Lower leg skin (tissue), 3 donors: ENCODE results near the gene TSPOAP1.

Experiments
- POLR2A ChIP-seq, 2 donors: fragments of 450-650 bp; IDR thresholded peaks; one replicate each; pipeline ENCODE4 v1.6.1; 2016 to 2017; ENCODE audit warnings: antibody characterized with exemption in 2 of 2, mild to moderate bottlenecking in 1 of 2, moderate library complexity in 1 of 2
- TF ChIP-seq, protein P1 (sequence below), 3 donors: fragments of 450-650 bp; IDR thresholded peaks; one replicate each; pipeline ENCODE4 v1.5.1; 2016; ENCODE audit warnings: antibody characterized with exemption in 3 of 3, mild to moderate bottlenecking in 3 of 3, moderate library complexity in 2 of 3

DNA sequence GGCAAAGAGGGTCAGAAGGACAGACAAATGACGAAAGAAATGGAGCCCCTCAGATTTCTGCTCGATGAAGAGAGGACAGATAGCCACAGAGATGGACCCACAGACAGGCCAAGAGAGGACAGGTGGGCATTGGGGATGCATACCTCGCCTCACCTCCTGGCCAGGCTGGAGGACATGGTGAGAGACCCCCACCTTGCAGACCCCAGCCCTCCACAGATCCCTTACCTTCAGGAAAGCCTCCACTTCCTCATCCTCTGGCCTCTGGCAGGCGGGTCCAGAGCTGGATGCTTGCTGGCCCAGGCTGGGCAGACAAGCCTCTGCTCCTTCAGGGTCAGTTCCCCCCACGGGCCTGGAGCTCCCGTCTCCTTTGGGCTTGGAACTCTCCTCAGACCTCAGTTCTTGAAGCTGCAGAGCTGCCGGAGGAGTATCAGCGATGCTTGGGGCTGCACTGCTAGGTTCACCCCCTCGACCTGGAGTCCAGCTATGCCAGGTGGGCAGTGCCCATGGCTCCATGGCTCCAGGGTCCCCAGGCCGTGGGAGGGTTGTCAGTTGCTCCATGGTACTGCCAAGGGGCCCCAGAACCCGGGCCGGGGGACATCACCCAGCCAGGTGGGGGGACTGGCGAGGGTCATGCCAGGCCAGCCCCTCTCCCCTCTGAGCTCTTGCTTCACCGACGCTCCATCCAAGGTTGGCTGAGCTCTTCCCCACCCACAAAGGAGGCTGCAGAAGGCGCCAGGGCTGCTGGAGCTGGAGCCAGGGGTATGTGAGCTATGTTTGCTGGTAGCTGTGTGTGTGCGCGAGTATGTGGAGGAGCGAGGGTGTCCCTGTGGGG is 1.0 kb downstream of the TSPOAP1 start:
- TF ChIP-seq, protein P1, sequence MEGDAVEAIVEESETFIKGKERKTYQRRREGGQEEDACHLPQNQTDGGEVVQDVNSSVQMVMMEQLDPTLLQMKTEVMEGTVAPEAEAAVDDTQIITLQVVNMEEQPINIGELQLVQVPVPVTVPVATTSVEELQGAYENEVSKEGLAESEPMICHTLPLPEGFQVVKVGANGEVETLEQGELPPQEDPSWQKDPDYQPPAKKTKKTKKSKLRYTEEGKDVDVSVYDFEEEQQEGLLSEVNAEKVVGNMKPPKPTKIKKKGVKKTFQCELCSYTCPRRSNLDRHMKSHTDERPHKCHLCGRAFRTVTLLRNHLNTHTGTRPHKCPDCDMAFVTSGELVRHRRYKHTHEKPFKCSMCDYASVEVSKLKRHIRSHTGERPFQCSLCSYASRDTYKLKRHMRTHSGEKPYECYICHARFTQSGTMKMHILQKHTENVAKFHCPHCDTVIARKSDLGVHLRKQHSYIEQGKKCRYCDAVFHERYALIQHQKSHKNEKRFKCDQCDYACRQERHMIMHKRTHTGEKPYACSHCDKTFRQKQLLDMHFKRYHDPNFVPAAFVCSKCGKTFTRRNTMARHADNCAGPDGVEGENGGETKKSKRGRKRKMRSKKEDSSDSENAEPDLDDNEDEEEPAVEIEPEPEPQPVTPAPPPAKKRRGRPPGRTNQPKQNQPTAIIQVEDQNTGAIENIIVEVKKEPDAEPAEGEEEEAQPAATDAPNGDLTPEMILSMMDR (IDR thresholded peaks at IDR 0.05), result no peak
- TF ChIP-seq POLR2A (IDR thresholded peaks at IDR 0.05), result no peak
